Measurements from ENCODE around the gene ACLY. TPM values are rescaled to one million over a fixed set of nuclear protein-coding genes. Genes with fewer than 3 reads are reported as not detected.
"Not testable (repeated sequence)": the region's sequence is repeated elsewhere in the genome, so short reads cannot be mapped to it uniquely, and the experiment has no call there.

Gene ACLY
- polyA plus RNA-seq, 3 donors from 2014 or later, result 46.9 to 99.2 (median 49.3) TPM

GRCh38 chr17:41869426-41869825 lies 49.3 kb downstream of the ACLY start:
- Mint-ChIP-seq H3K36me3 (peaks cover 7 to 36% (median 16%) of the 10 kb centered on the region in 3 donors), H3K4me3 (no peak overlapping the region), H3K9me3 (no peaks in the 10 kb centered on the region), H3K27ac (peak overlapping the region in 1 of 6 donors; percentile 36), H3K4me1 (peaks cover 3 to 5% of the 10 kb centered on the region in 2 donors), H3K27me3 (ENCODE audit: low read depth in 3 of 3) (peaks cover 2 to 6% (median 2%) of the 10 kb centered on the region in 3 donors)
- no peak for DNase-seq

- DNase-seq, result no peak
- H3K27ac Mint-ChIP-seq, result peak overlapping the region in 2 of 6 donors; percentile 46 to 71
- no peaks in the 10 kb centered on the region for H3K9me3 Mint-ChIP-seq
- H3K27me3 Mint-ChIP-seq (ENCODE audit: low read depth in 3 of 3), result peaks cover 2 to 6% (median 2%) of the 10 kb centered on the region in 3 donors
- peaks cover 7 to 36% (median 16%) of the 10 kb centered on the region in 3 donors for H3K36me3 Mint-ChIP-seq
- H3K4me1 Mint-ChIP-seq, result peaks cover 3 to 5% of the 10 kb centered on the region in 2 donors
- H3K4me3 Mint-ChIP-seq, result peak overlapping the region in 1 of 5 donors; percentile 2
These were observed 50.2 kb downstream of the ACLY start for GRCh38 chr17:41868568-41868967.

GRCh38 chr17:41865596-41865893 lies 53.2 kb downstream of the ACLY start:
- H3K4me1 Mint-ChIP-seq, result peaks cover 11 to 20% of the 10 kb centered on the region in 2 donors
- H3K36me3 Mint-ChIP-seq, result peaks cover 0 to 23% (median 10%) of the 10 kb centered on the region in 3 donors
- no peak for DNase-seq
- H3K27ac Mint-ChIP-seq, result peak overlapping the region in 4 of 6 donors; percentile 84 to 91 (median 86)
- H3K9me3 Mint-ChIP-seq, result no peaks in the 10 kb centered on the region
- H3K27me3 Mint-ChIP-seq (ENCODE audit: low read depth in 3 of 3), result peaks cover under 1 to 6% (median 2%) of the 10 kb centered on the region in 3 donors
- H3K4me3 Mint-ChIP-seq, result no peak overlapping the region

GRCh38 chr17:41864836-41865595 lies 53.7 kb downstream of the ACLY start, which contains the start of gene KLHL11:
TSS of gene KLHL11 (minus strand) at chr17:41865423. CDS start at chr17:41865370, 53 bp downstream.
- peaks cover 0 to 18% (median 9%) of the 10 kb centered on the region in 3 donors for H3K36me3 Mint-ChIP-seq
- no peak within 1 kb of the TSS for H3K4me3 Mint-ChIP-seq
- H3K4me1 Mint-ChIP-seq, result peaks cover 16 to 25% of the 10 kb centered on the region in 2 donors
- H3K9me3 Mint-ChIP-seq, result no peaks in the 10 kb centered on the region
- DNase-seq, result peak; percentile 83 to 86 (median 85)
- H3K27ac Mint-ChIP-seq, result peak within 1 kb of the TSS in 4 of 6 donors; percentile 84 to 91 (median 86)
- H3K27me3 Mint-ChIP-seq (ENCODE audit: low read depth in 3 of 3), result peaks cover 0 to 6% (median 2%) of the 10 kb centered on the region in 3 donors

- peaks cover 18 to 30% of the 10 kb centered on the region in 2 donors for H3K4me1 Mint-ChIP-seq
- no peaks in the 10 kb centered on the region for H3K9me3 Mint-ChIP-seq
- H3K4me3 Mint-ChIP-seq, result no peak overlapping the region
- H3K36me3 Mint-ChIP-seq, result peaks cover 0 to 16% (median 9%) of the 10 kb centered on the region in 3 donors
- H3K27me3 Mint-ChIP-seq (ENCODE audit: low read depth in 3 of 3), result peaks cover 0 to 6% (median 2%) of the 10 kb centered on the region in 3 donors
- peak in 2 of 3 donors; percentile 53 to 55 for DNase-seq
- no peak overlapping the region for H3K27ac Mint-ChIP-seq
These were observed 54.3 kb downstream of the ACLY start for GRCh38 chr17:41864498-41864835.

GRCh38 chr17:41863074-41863848 lies 55.5 kb downstream of the ACLY start:
- DNase-seq, result peak; percentile 20 to 37 (median 36)
- Mint-ChIP-seq H3K4me1 (peaks cover 24 to 37% of the 10 kb centered on the region in 2 donors), H3K9me3 (no peaks in the 10 kb centered on the region), H3K4me3 (no peak overlapping the region), H3K27me3 (ENCODE audit: low read depth in 3 of 3) (peaks cover 0 to 6% (median 2%) of the 10 kb centered on the region in 3 donors), H3K36me3 (peaks cover 0 to 7% (median 3%) of the 10 kb centered on the region in 3 donors), H3K27ac (no peak overlapping the region)

- no peak for DNase-seq
- peaks cover 32 to 45% of the 10 kb centered on the region in 2 donors for H3K4me1 Mint-ChIP-seq
- no peaks in the 10 kb centered on the region for H3K36me3 Mint-ChIP-seq
- H3K27ac Mint-ChIP-seq, result peak overlapping the region in 2 of 6 donors; percentile 3 to 4
- H3K9me3 Mint-ChIP-seq, result no peaks in the 10 kb centered on the region
- H3K27me3 Mint-ChIP-seq (ENCODE audit: low read depth in 3 of 3), result peaks cover 0 to 7% (median 0%) of the 10 kb centered on the region in 3 donors
- no peak overlapping the region for H3K4me3 Mint-ChIP-seq
These were observed 58.4 kb downstream of the ACLY start for GRCh38 chr17:41860254-41860931.

- H3K9me3 Mint-ChIP-seq; DNase-seq; H3K27ac Mint-ChIP-seq; H3K4me3 Mint-ChIP-seq; H3K27me3 Mint-ChIP-seq (ENCODE audit: low read depth in 3 of 3): not testable (repeated sequence)
- Mint-ChIP-seq H3K4me1 (peaks cover 19 to 56% of the 10 kb centered on the region in 2 donors), H3K36me3 (peaks cover 0 to 11% (median 5%) of the 10 kb centered on the region in 3 donors)
These were observed 67.4 kb downstream of the ACLY start for GRCh38 chr17:41851382-41851781.

GRCh38 chr17:41849251-41849990 lies 69.3 kb downstream of the ACLY start:
- DNase-seq, result no peak
- peaks cover 17 to 53% of the 10 kb centered on the region in 2 donors for H3K4me1 Mint-ChIP-seq
- no peak overlapping the region for H3K27ac Mint-ChIP-seq
- no peaks in the 10 kb centered on the region for H3K9me3 Mint-ChIP-seq
- no peaks in the 10 kb centered on the region for H3K27me3 Mint-ChIP-seq (ENCODE audit: low read depth in 3 of 3)
- peaks cover 0 to 8% (median 5%) of the 10 kb centered on the region in 3 donors for H3K36me3 Mint-ChIP-seq
- H3K4me3 Mint-ChIP-seq, result no peak overlapping the region

- Mint-ChIP-seq H3K27ac (no peak overlapping the region), H3K4me1 (peaks cover 17 to 48% of the 10 kb centered on the region in 2 donors), H3K27me3 (ENCODE audit: low read depth in 3 of 3) (no peaks in the 10 kb centered on the region), H3K9me3 (no peaks in the 10 kb centered on the region), H3K4me3 (no peak overlapping the region), H3K36me3 (peaks cover 0 to 5% (median 3%) of the 10 kb centered on the region in 3 donors)
- no peak for DNase-seq
These were observed 70.0 kb downstream of the ACLY start for GRCh38 chr17:41848788-41849187.

- Mint-ChIP-seq H3K27ac (no peak overlapping the region), H3K4me1 (peaks cover 5 to 25% of the 10 kb centered on the region in 2 donors), H3K4me3 (no peak overlapping the region), H3K36me3 (no peaks in the 10 kb centered on the region), H3K27me3 (ENCODE audit: low read depth in 3 of 3) (no peaks in the 10 kb centered on the region), H3K9me3 (no peaks in the 10 kb centered on the region)
- DNase-seq, result no peak
These were observed 73.8 kb downstream of the ACLY start for GRCh38 chr17:41844971-41845370.

- not testable (repeated sequence) for H3K9me3 Mint-ChIP-seq; H3K27me3 Mint-ChIP-seq (ENCODE audit: low read depth in 3 of 3); H3K36me3 Mint-ChIP-seq; H3K4me1 Mint-ChIP-seq; DNase-seq; H3K27ac Mint-ChIP-seq; H3K4me3 Mint-ChIP-seq
These were observed 78.0 kb downstream of the ACLY start for GRCh38 chr17:41840781-41841180.

- H3K9me3 Mint-ChIP-seq; DNase-seq; H3K27ac Mint-ChIP-seq; H3K36me3 Mint-ChIP-seq; H3K27me3 Mint-ChIP-seq (ENCODE audit: low read depth in 3 of 3); H3K4me3 Mint-ChIP-seq: not testable (repeated sequence)
- H3K4me1 Mint-ChIP-seq, result peaks cover 12 to 18% of the 10 kb centered on the region in 2 donors
These were observed 79.3 kb downstream of the ACLY start for GRCh38 chr17:41839448-41839847.
